Stimulated activated CD4-positive, alpha-beta T cell treated with anti-CD3 and anti-CD28 coated beads, Interleukin-15, amount 100 ng/mL, for 48 hours (primary cell): Measurements from ENCODE around the gene CXXC1.
"Not testable (repeated sequence)": the region's sequence is repeated elsewhere in the genome, so short reads cannot be mapped to it uniquely, and the experiment has no call there.

ENCODE experiments used
- DNase-seq, 2 donors: peaks; one replicate each; pipeline ENCODE4 v3.0.0-alpha.2; 2020; ENCODE audit warnings: low read depth in 2 of 2

Gene CXXC1

GRCh38 chr18:50297621-50298442, 10.3 kb upstream of the CXXC1 start:
- peak; percentile 58 to 65 for DNase-seq

DNA sequence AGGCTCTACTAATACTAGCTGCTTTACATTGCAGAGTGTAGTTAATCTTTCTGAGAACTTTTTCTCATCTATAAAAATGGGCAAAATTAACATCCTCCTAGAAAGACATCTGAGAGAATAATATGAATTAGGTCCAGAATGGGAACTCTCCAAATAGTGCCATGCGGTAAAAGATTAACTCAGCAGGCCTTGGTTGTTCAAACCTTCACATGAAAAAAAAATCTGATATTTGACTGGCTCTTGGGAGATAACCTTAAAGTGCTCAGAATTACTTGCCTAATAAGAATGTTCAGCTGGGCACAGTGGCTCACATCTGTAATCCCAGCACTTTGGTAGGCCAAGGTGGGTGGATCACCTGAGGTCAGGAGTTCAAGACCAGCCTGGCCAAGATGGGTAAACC, 5.5 kb upstream of the CXXC1 start:
- no peak for DNase-seq

- DNase-seq, result no peak
These were observed 1.6 kb upstream of the CXXC1 start for GRCh38 chr18:50289108-50289443.

DNA sequence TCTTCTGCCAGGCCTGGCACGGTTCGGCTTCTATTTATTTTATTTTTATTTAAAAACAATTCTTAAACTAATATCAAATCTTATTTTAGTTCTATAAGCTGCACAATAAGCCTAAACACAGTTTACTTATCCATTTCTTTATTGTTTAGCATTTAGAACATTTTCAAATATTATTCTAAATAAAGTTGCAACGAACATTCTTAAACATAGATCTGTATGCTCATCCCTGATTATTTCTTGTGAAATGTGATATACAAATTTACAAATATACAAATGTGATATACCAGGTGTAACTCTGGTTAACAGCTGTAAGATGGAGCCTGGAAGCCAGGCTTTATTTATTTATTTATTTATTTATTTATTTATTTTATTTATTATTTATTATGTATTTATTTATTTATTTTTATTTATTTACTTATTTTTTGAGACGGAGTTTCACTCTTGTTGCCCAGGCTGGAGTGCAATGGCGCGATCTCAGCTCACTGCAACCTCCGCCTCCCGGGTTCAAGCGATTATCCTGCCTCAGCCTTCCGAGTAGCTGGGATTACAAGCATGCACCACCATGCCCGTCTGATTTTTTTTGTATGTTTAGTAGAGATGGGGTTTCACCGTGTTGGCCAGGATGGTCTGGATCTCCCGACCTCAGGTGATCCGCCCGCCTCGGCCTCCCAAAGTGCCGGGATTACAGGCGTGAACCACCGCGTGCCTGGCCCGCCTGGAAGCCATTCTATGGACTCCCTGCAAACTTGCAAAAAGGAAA, 1.0 kb upstream of the CXXC1 start:
- not testable (repeated sequence) for DNase-seq

DNA sequence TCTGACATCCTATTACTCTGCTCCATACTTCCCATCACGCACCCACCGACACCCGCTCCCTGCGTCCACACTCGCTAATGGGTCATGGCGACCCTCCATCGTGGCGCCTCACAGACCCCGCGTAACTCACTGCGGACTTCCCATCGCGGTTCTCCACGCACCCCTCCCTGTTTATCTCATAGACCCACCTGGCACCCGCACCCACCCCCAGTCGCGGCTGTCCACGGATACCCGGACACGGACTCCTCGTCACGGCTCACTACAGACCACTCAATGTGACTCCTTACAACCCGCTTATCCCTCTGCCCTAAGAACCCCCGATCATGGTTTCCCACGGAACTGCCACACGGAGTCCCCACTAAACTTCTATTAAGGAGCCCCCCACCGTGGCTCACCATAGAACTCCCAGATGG, 458 bp downstream of the CXXC1 start:
- no peak for DNase-seq

GRCh38 chr18:50286391-50287027, 983 bp downstream of the CXXC1 start:
- no peak for DNase-seq

- DNase-seq, result no peak
These were observed 1.7 kb downstream of the CXXC1 start for GRCh38 chr18:50285631-50286321.

GRCh38 chr18:50285071-50285470, 2.4 kb downstream of the CXXC1 start:
- DNase-seq, result no peak

DNA sequence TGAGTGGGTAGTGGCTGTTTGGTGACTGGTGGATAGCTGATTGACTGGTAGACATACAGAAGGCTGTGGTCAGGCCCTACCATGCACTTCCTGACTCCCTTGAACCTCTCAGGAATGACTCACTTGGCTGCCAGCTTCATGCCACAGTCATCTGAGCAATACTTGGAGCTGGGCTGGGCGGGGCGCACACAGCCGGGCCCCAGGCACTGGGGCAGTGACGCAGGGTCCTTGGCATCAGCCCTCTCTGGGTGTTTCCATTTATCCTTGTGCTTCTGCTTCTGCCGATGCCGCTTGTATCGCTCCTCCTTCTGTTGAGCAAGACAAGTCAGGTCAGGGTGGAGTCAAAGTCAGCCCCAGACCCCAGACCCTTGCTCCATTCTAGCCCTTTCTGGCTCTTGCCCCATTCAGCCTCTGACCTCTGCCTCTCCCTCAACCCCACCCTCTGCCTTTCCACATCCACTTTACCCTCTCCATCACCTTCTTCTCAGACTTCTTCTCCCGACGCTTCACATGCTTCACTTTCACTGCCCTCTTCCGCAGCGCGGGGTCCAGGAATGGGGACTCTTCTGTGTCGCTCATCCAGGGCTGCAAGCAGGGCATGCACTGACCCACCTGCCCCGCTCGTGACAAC, 3.1 kb downstream of the CXXC1 start:
- no peak for DNase-seq

DNA sequence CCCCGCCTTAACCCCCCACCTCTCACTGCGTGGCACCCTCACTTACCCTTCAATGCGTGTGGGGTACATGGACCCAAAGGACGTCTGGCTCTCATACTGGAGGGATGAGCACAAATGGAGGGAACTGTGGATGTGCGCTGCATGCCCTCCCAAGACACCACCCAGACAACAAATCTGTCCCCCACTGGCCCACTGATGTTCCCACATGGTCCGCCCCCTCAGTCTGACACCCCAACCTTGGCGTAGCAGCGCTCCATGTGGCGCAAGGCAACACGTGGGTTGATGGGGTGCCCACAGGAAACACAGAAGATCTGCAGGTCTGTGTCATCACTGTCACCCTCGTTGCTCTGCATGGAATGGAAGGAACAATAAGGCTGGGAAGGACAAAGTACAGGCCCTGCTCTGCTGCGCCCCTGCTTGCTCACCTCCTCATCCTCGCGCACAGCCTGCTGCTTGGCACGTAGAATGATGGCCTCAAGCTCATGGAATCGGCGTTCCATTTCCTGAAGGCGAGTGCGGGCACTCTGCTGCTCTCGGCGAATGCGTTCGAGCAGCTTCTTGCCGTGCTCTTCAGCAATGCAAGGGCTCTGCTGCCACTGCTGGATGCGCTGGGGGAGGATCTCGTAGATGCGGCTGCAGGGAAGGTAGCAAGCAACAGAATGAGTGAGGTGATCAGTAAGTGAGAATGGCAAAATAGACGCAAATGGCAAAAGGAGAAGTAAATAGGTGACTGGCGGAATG, 3.9 kb downstream of the CXXC1 start:
- no peak for DNase-seq

DNA sequence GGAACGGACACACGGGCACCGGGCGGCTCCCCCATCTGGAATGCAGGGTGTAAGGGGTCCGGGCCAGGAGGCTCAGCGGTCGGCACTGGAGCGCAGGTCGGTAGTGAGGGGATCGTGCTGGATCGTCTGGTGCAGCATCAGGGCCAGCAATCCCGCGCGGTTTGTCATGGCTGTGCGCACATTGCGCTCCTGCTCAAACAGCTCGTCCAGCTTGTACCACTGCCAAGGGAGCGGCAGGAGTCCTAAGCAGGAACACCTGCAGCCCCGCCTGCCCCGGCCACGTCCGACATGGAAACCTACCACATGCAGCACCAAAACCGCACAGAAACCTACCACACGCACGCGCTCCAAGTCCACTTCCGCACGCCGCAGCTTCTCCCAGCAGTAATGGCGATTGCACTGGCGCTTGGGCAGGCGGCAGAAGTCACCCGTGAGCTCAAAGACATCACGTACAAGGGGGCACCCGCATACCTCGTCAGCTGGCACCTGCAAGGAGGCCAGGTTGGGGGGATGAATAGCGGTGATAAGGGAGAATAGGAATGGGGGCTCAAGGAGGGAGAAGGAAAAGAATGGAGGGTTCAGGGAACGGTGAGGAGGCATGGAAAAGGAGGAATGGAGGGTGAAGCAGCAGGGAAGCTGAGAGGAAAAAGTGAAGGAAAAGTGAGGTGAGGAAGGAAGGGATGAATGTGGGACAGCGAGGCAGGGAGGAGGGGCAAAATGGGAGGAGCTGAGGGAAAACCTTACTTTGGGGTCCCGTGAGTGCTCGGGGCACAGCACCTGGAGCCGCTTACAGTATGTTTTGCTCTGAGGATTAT, 4.8 kb downstream of the CXXC1 start:
- DNase-seq, result no peak

GRCh38 chr18:50281972-50282520, 5.4 kb downstream of the CXXC1 start:
- DNase-seq, result no peak

GRCh38 chr18:50281295-50281971, 6.1 kb downstream of the CXXC1 start, which contains the start of gene MBD1:
MBD1 (minus strand) TSS chr18:50281523; CDS start chr18:50279992, 1,531 bp downstream.
- peak; percentile 92 to 93 for DNase-seq

- no peak for DNase-seq
These were observed 6.7 kb downstream of the CXXC1 start for GRCh38 chr18:50280707-50281294.

DNA sequence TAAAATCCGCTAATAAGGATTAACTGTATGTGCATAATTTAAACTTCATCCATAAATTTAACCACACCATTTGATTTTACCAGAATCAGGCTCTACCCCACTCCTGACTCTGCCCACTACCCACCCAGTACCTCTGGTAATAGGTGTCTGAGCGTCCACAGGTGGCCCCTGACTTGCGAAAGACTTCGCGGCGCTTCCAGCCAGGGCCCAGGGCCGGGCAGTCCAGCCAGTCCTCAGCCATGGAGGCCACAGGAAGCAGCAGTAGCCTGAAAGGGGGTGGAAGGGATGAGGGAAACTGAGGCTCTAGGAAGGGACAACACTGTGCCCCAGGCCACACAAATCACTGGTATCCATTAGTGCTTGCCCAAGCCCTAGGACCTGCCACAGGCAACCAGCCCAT, 7.7 kb downstream of the CXXC1 start:
- DNase-seq, result no peak

GRCh38 chr18:50277942-50278341, 9.6 kb downstream of the CXXC1 start:
- DNase-seq, result no peak

GRCh38 chr18:50276452-50276851, 11.0 kb downstream of the CXXC1 start:
- DNase-seq, result no peak

GRCh38 chr18:50275503-50276036, 11.9 kb downstream of the CXXC1 start:
- DNase-seq, result no peak
